ENCODE data around the gene GON4L. TPM values are rescaled to one million over a fixed set of nuclear protein-coding genes. Genes with fewer than 3 reads are reported as not detected.
"Not testable (repeated sequence)": the region's sequence is repeated elsewhere in the genome, so short reads cannot be mapped to it uniquely, and the experiment has no call there.

The GON4L gene
- total RNA-seq, 1 experiment from 2014 or later = 67.1 TPM

- DNase-seq = no peak
- BruUV-seq (replicated peaks) = no TSS peak
- Mint-ChIP-seq H3K27me3 (ENCODE audit: unreplicated experiment) (no peaks in the 10 kb centered on the region), H3K4me3 (ENCODE audit: low read depth, unreplicated experiment) (no peak overlapping the region), H3K27ac (ENCODE audit: unreplicated experiment) (no peak overlapping the region), H3K9me3 (ENCODE audit: low read depth, unreplicated experiment) (no peaks in the 10 kb centered on the region), H3K4me1 (ENCODE audit: low read depth, unreplicated experiment) (no peaks in the 10 kb centered on the region), H3K36me3 (ENCODE audit: insufficient read depth, unreplicated experiment) (peaks cover 17% of the 10 kb centered on the region)
- intact Hi-C loops (cut with micrococcal nuclease; ENCODE audit: unreplicated experiment) = no loop called here
- no peak for TF ChIP-seq CTCF (IDR thresholded peaks at IDR 0.05; ENCODE audit: unreplicated experiment)
- CTCF ChIA-PET = no interaction called here
Measured at GRCh38 chr1:155816351-155816750, 40.7 kb downstream of the GON4L start.

GRCh38 chr1:155813672-155814071, 43.3 kb downstream of the GON4L start:
- Mint-ChIP-seq H3K9me3 (ENCODE audit: low read depth, unreplicated experiment) (no peaks in the 10 kb centered on the region), H3K4me1 (ENCODE audit: low read depth, unreplicated experiment) (no peaks in the 10 kb centered on the region), H3K4me3 (ENCODE audit: low read depth, unreplicated experiment) (no peak overlapping the region), H3K36me3 (ENCODE audit: insufficient read depth, unreplicated experiment) (peaks cover 16% of the 10 kb centered on the region), H3K27ac (ENCODE audit: unreplicated experiment) (no peak overlapping the region), H3K27me3 (ENCODE audit: unreplicated experiment) (no peaks in the 10 kb centered on the region)
- CTCF ChIA-PET = no interaction called here
- intact Hi-C loops (cut with micrococcal nuclease; ENCODE audit: unreplicated experiment) = no loop called here
- BruUV-seq (replicated peaks) = no TSS peak
- no peak for DNase-seq
- no peak for TF ChIP-seq CTCF (IDR thresholded peaks at IDR 0.05; ENCODE audit: unreplicated experiment)

- H3K36me3 Mint-ChIP-seq (ENCODE audit: insufficient read depth, unreplicated experiment) = peaks cover 21% of the 10 kb centered on the region
- H3K9me3 Mint-ChIP-seq (ENCODE audit: low read depth, unreplicated experiment) = no peaks in the 10 kb centered on the region
- TF ChIP-seq CTCF (IDR thresholded peaks at IDR 0.05; ENCODE audit: unreplicated experiment) = no peak
- intact Hi-C loops (cut with micrococcal nuclease; ENCODE audit: unreplicated experiment) = no loop called here
- H3K27me3 Mint-ChIP-seq (ENCODE audit: unreplicated experiment) = no peaks in the 10 kb centered on the region
- no peak overlapping the region for H3K4me3 Mint-ChIP-seq (ENCODE audit: low read depth, unreplicated experiment)
- DNase-seq = no peak
- CTCF ChIA-PET = no interaction called here
- H3K4me1 Mint-ChIP-seq (ENCODE audit: low read depth, unreplicated experiment) = no peaks in the 10 kb centered on the region
- no peak overlapping the region for H3K27ac Mint-ChIP-seq (ENCODE audit: unreplicated experiment)
- BruUV-seq (replicated peaks) = no TSS peak
Measured at GRCh38 chr1:155812878-155813277, 44.1 kb downstream of the GON4L start.

DNA sequence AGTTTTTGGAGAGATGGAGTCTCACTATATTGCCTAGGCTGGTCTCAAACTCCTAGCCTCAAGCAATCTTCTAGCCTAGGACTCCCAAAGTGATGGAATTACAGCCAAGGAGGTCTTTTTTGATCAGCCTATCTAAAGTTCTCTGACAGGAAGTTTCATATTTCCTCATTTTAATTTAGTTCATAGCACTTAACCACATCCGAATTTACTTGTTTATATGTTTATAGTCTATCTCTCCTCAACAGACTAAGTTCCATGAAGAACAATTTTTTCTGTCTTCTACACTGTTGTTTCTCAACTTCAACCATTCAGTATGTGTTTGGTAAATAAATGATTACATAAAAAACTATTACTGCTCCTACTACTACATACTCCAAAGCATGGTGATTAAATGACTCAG, 47.9 kb downstream of the GON4L start:
- no peak for TF ChIP-seq CTCF (IDR thresholded peaks at IDR 0.05; ENCODE audit: unreplicated experiment)
- CTCF ChIA-PET = no interaction called here
- Mint-ChIP-seq H3K36me3 (ENCODE audit: insufficient read depth, unreplicated experiment) (peaks cover 34% of the 10 kb centered on the region), H3K9me3 (ENCODE audit: low read depth, unreplicated experiment) (no peaks in the 10 kb centered on the region), H3K27ac (ENCODE audit: unreplicated experiment) (no peak overlapping the region), H3K4me1 (ENCODE audit: low read depth, unreplicated experiment) (no peaks in the 10 kb centered on the region), H3K4me3 (ENCODE audit: low read depth, unreplicated experiment) (no peak overlapping the region), H3K27me3 (ENCODE audit: unreplicated experiment) (no peaks in the 10 kb centered on the region)
- intact Hi-C loops (cut with micrococcal nuclease; ENCODE audit: unreplicated experiment) = no loop called here
- BruUV-seq (replicated peaks) = no TSS peak
- no peak for DNase-seq

DNA sequence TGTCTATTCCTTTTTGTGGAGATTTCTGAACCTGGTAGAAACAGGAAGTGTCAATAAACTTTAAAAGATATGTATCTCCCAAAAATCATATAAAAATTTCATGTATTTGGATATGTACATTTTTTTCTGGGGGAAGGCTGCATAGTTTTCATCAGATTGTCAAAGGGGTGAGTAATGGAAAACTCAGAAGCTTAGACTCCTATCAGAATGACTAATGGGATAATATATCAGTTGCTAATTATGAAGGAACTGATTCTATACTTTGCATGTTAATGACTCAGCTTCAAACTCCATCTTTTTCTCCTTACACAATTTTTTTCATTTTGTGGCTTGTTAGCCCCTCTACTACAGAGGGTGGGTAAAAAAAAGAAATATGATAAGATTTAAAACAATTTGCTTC, 55.9 kb downstream of the GON4L start:
- Mint-ChIP-seq H3K9me3 (ENCODE audit: low read depth, unreplicated experiment) (no peaks in the 10 kb centered on the region), H3K36me3 (ENCODE audit: insufficient read depth, unreplicated experiment) (peaks cover 23% of the 10 kb centered on the region), H3K4me3 (ENCODE audit: low read depth, unreplicated experiment) (no peak overlapping the region), H3K27me3 (ENCODE audit: unreplicated experiment) (no peaks in the 10 kb centered on the region), H3K27ac (ENCODE audit: unreplicated experiment) (no peak overlapping the region), H3K4me1 (ENCODE audit: low read depth, unreplicated experiment) (no peaks in the 10 kb centered on the region)
- intact Hi-C loops (cut with micrococcal nuclease; ENCODE audit: unreplicated experiment) = no loop called here
- TF ChIP-seq CTCF (IDR thresholded peaks at IDR 0.05; ENCODE audit: unreplicated experiment) = no peak
- no peak for DNase-seq
- BruUV-seq (replicated peaks) = no TSS peak
- CTCF ChIA-PET = no interaction called here

- BruUV-seq (replicated peaks); H3K9me3 Mint-ChIP-seq (ENCODE audit: low read depth, unreplicated experiment); DNase-seq; H3K4me1 Mint-ChIP-seq (ENCODE audit: low read depth, unreplicated experiment); H3K4me3 Mint-ChIP-seq (ENCODE audit: low read depth, unreplicated experiment); intact Hi-C loops (cut with micrococcal nuclease; ENCODE audit: unreplicated experiment); CTCF ChIA-PET; H3K27ac Mint-ChIP-seq (ENCODE audit: unreplicated experiment); H3K27me3 Mint-ChIP-seq (ENCODE audit: unreplicated experiment): not testable (repeated sequence)
- peaks cover 23% of the 10 kb centered on the region for H3K36me3 Mint-ChIP-seq (ENCODE audit: insufficient read depth, unreplicated experiment)
Measured at GRCh38 chr1:155795618-155796017, 61.4 kb downstream of the GON4L start.
